ENCODE results near the gene ALDH1B1.

DNA sequence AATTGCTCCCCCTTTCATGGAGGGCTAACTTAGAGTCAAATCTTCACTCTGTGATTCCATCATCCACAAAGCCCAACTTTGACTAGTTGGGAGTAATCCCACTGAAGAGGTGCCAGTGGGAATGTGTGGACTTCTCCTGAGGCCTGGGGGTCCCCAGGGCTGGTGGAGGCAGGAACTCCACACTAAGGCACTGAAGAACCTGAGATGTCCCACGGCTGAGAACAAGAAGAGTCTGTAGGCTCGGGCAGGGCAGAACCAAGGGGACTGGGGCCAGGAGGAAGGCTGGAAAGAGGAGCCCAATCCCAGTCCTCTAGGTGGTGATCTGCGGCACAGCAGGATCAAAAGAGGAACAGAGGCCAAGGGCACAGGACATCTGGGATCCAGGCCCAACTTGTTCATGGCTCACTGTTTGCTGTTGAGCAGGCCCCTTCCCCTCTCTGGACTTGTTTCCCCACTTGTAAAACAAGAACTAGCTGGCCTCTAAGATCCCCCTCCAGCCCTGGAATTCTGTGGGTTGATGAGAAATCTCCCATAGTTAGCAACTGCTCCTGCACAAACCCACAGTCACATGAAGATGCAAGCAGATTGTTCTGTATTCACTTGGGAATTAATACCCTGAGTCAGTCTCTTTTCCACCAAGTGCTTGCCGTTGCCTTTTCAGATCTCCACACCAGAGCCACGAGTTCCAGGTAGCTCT, 32.7 kb upstream of the ALDH1B1 start:
- no peak for TF ChIP-seq CTCF (conservative IDR thresholded peaks at IDR 0.05; ENCODE audit: low read length)
- no peak for TF ChIP-seq EZH2phosphoT487 (IDR thresholded peaks at IDR 0.05; ENCODE audit: borderline replicate concordance)
